HEK293 (cell line): ENCODE measurements around the gene TOMM6.

Source experiments
- CTCF ChIA-PET: fragments of 350-600 bp; formaldehyde crosslinking; extraction: SDS; loops from one replicate; lab custom pipeline; 2021; ENCODE audit warnings: antibody characterized with exemption; lab: Yijun Ruan, JAX
- POLR2A ChIA-PET: fragments of 300-600 bp; formaldehyde crosslinking; extraction: SDS; loops from one replicate; lab custom pipeline; 2020; ENCODE audit warnings: antibody characterized with exemption, inconsistent platforms; lab: Yijun Ruan, JAX
- H3K27ac ChIP-seq: fragments of 200-500 bp; sonication (Bioruptor generic); 2 replicates; pipeline ENCODE4 v1.5.1; 2014; ENCODE audit warnings: low read depth, low read length, control low read depth, inconsistent platforms; ENCODE audit errors: extremely low read depth
- H3K36me3 ChIP-seq, 2 experiments: fragments of 200-500 bp in 1 of 2; sonication (Bioruptor generic) in 1 of 2; 1 replicate in 1 of 2; 2 replicates in 1 of 2; pipeline ENCODE4 v1.5.1; 2014 to 2017; ENCODE audit warnings: inconsistent platforms in 2 of 2, low read length in 2 of 2; ENCODE audit not compliant: control insufficient read depth in 2 of 2, insufficient read depth in 1 of 2
- H3K4me1 ChIP-seq: fragments of 200-500 bp; sonication (Bioruptor generic); 2 replicates; pipeline ENCODE4 v1.5.1; 2014; ENCODE audit warnings: mild to moderate bottlenecking, low read length, inconsistent platforms; ENCODE audit not compliant: control insufficient read depth, insufficient read depth
- H3K4me3 ChIP-seq: 2 replicates; pipeline ENCODE4 v1.5.1; 2011; ENCODE audit warnings: low read depth, mild to moderate bottlenecking, control low read depth, low read length, moderate library complexity
- H3K9me3 ChIP-seq: fragments of 200-500 bp; sonication (Bioruptor generic); 2 replicates; pipeline ENCODE4 v1.5.1; 2014; ENCODE audit warnings: low read depth, low read length, inconsistent platforms; ENCODE audit not compliant: control insufficient read depth, insufficient read depth
- AEBP2 ChIP-seq: fragments of 450-650 bp; formaldehyde crosslinking; IDR thresholded peaks from 2 replicates; pipeline ENCODE4 v1.5.1; 2016; ENCODE audit warnings: missing biosample characterization, missing genetic modification characterization, borderline replicate concordance
- KLF10 ChIP-seq: fragments of 450-650 bp; IDR thresholded peaks from 2 replicates; pipeline ENCODE4 v1.5.1; 2018; ENCODE audit warnings: missing biosample characterization, mild to moderate bottlenecking, missing genetic modification characterization
- OVOL3 ChIP-seq: fragments of 450-650 bp; formaldehyde crosslinking; IDR thresholded peaks from 2 replicates; pipeline ENCODE4 v1.5.1; 2016; ENCODE audit warnings: missing biosample characterization, missing genetic modification characterization
- RBAK ChIP-seq: fragments of 450-650 bp; formaldehyde crosslinking; IDR thresholded peaks from 2 replicates; pipeline ENCODE4 v1.5.1; 2016; ENCODE audit warnings: missing biosample characterization, missing genetic modification characterization
- REPIN1 ChIP-seq: fragments of 450-650 bp; formaldehyde crosslinking; IDR thresholded peaks from 2 replicates; pipeline ENCODE4 v1.5.1; 2017; ENCODE audit warnings: missing biosample characterization, missing genetic modification characterization, low read depth
- SCRT1 ChIP-seq: fragments of 450-650 bp; formaldehyde crosslinking; IDR thresholded peaks from 2 replicates; pipeline ENCODE4 v1.5.1; 2016; ENCODE audit warnings: missing biosample characterization, missing genetic modification characterization, borderline replicate concordance
- TCF7L2 ChIP-seq: IDR thresholded peaks from 2 replicates; pipeline ENCODE4 v1.6.1; 2011; ENCODE audit warnings: low read depth, mild to moderate bottlenecking, inconsistent platforms, low read length, moderate library complexity, borderline replicate concordance
- TSHZ1 ChIP-seq: fragments of 450-650 bp; formaldehyde crosslinking; IDR thresholded peaks from 2 replicates; pipeline ENCODE4 v1.5.1; 2016; ENCODE audit warnings: missing biosample characterization, missing genetic modification characterization, borderline replicate concordance
- ZBTB17 ChIP-seq: fragments of 450-650 bp; formaldehyde crosslinking; IDR thresholded peaks from 2 replicates; pipeline ENCODE4 v1.5.1; 2016; ENCODE audit warnings: missing biosample characterization, missing genetic modification characterization
- ZBTB21 ChIP-seq: fragments of 450-650 bp; formaldehyde crosslinking; IDR thresholded peaks from 2 replicates; pipeline ENCODE4 v1.5.1; 2017; ENCODE audit warnings: missing biosample characterization, missing genetic modification characterization
- ZBTB48 ChIP-seq: fragments of 450-650 bp; formaldehyde crosslinking; IDR thresholded peaks from 2 replicates; pipeline ENCODE4 v1.5.1; 2016; ENCODE audit warnings: missing biosample characterization, missing genetic modification characterization
- ZBTB6 ChIP-seq: fragments of 450-650 bp; formaldehyde crosslinking; IDR thresholded peaks from 2 replicates; pipeline ENCODE4 v1.5.1; 2017; ENCODE audit warnings: missing biosample characterization, missing genetic modification characterization
- ZFP69B ChIP-seq: fragments of 450-650 bp; formaldehyde crosslinking; IDR thresholded peaks from 2 replicates; pipeline ENCODE4 v1.5.1; 2016; ENCODE audit warnings: missing biosample characterization, missing genetic modification characterization
- ZNF19 ChIP-seq: fragments of 450-650 bp; formaldehyde crosslinking; IDR thresholded peaks from 2 replicates; pipeline ENCODE4; 2016; ENCODE audit warnings: missing biosample characterization, missing genetic modification characterization, low read depth
- ZNF2 ChIP-seq: fragments of 450-650 bp; formaldehyde crosslinking; IDR thresholded peaks from 2 replicates; pipeline ENCODE4 v1.5.1; 2016; ENCODE audit warnings: missing biosample characterization, missing genetic modification characterization
- ZNF366 ChIP-seq: fragments of 450-650 bp; formaldehyde crosslinking; conservative IDR thresholded peaks from 2 replicates; pipeline ENCODE4 v1.5.1; 2016; ENCODE audit warnings: missing biosample characterization, missing genetic modification characterization
- ZNF473 ChIP-seq: fragments of 450-650 bp; formaldehyde crosslinking; IDR thresholded peaks from 2 replicates; pipeline ENCODE4 v1.5.1; 2017; ENCODE audit warnings: missing biosample characterization, missing genetic modification characterization
- ZNF558 ChIP-seq: fragments of 450-650 bp; formaldehyde crosslinking; IDR thresholded peaks from 2 replicates; pipeline ENCODE4 v1.5.1; 2016; ENCODE audit warnings: missing biosample characterization, missing genetic modification characterization
- ZNF561 ChIP-seq: fragments of 450-650 bp; IDR thresholded peaks from 2 replicates; pipeline ENCODE4 v1.5.1; 2018; ENCODE audit warnings: missing biosample characterization, missing genetic modification characterization, borderline replicate concordance
- ZNF701 ChIP-seq: fragments of 450-650 bp; formaldehyde crosslinking; IDR thresholded peaks from 2 replicates; pipeline ENCODE4 v1.5.1; 2016; ENCODE audit warnings: missing biosample characterization, missing genetic modification characterization

TOMM6 gene

GRCh38 chr6:41783106-41783780, 4.3 kb upstream of the TOMM6 start:
- CTCF ChIA-PET = interaction anchor here (0.6 to 10.9 kb wide), 10 partner anchors 18 to 765 kb away, joined by 3 to 192 read pairs (median 6); partner anchors contain the start of genes BYSL and MED20
- Histone ChIP-seq H3K27ac (no peak overlapping the region), H3K9me3 (no peaks in the 10 kb centered on the region), H3K4me1 (peaks cover 6% of the 10 kb centered on the region), H3K4me3 (no peak overlapping the region), H3K36me3 (peaks cover 0 to 13% of the 10 kb centered on the region in 2 experiments; a peak in 1 of 3 replicates)
- POLR2A ChIA-PET = interaction anchor here (1.1 kb wide), 2 partner anchors 142 to 363 kb away, joined by 3 read pairs; no protein-coding TSS in a partner anchor
- no peak for TF ChIP-seq ZNF561
- no peak for TF ChIP-seq TSHZ1 (tag by site-specific recombination)
- TF ChIP-seq ZBTB21 (tag by site-specific recombination) = no peak
- TF ChIP-seq OVOL3 (tag by site-specific recombination) = no peak
- no peak for TF ChIP-seq ZNF19
- TF ChIP-seq RBAK = no peak
- no peak for TF ChIP-seq ZFP69B (tag by site-specific recombination)
- TF ChIP-seq ZBTB48 (tag by site-specific recombination) = no peak
- no peak for TF ChIP-seq SCRT1 (tag by site-specific recombination)
- TF ChIP-seq AEBP2 (tag by site-specific recombination) = no peak
- no peak for TF ChIP-seq ZNF366 (tag by site-specific recombination)
- TF ChIP-seq REPIN1 (tag by site-specific recombination) = no peak
- TF ChIP-seq TCF7L2 = no peak
- TF ChIP-seq ZNF558 (tag by site-specific recombination) = no peak
- no peak for TF ChIP-seq ZNF473
- no peak for TF ChIP-seq ZNF701 (tag by site-specific recombination)
- TF ChIP-seq ZBTB17 (tag by site-specific recombination) = no peak
- TF ChIP-seq KLF10 (tag by site-specific recombination) = no peak
- no peak for TF ChIP-seq ZNF2
- TF ChIP-seq ZBTB6 (tag by site-specific recombination) = no peak
